ENCODE results near the gene PIGL. TPM values are rescaled to one million over a fixed set of nuclear protein-coding genes. Genes with fewer than 3 reads are reported as not detected.

Gene PIGL
- total RNA-seq, 2 donors from 2014 or later: 24.7 to 25.4 TPM

DNA sequence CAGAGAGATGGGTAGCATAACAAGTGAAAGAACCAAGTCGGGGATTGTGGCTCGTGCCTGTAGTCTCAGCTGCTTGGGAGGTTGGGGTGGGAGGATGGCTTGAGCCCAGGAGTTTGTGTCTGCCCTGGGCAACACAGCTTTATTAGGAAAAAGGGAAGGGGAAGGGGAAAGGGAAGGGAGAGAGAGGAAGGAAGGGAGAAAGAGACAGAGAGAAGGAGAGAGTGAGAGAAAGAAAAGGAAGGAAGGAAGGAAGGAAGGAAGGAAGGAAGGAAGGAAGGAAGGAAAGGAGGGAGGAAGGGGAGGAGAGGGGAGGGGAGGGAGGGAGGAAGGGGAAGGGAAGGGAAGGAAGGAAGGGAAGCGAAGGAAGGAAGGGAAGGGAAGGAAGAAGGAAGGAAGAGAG lies 103.0 kb downstream of the PIGL start:
- DNase-seq: no peak
- no peak for TF ChIP-seq CTCF (IDR thresholded peaks at IDR 0.05)
- Histone ChIP-seq H3K4me3 (no peak overlapping the region), H3K36me3 (no peaks in the 10 kb centered on the region), H3K27ac (no peak overlapping the region), H3K27me3 (no peaks in the 10 kb centered on the region), H3K4me1 (no peaks in the 10 kb centered on the region), H3K9ac (ENCODE audit: low read depth in 2 of 2, low read length in 2 of 2) (no peak overlapping the region), H3K9me3 (no peaks in the 10 kb centered on the region)
- intact Hi-C loops (cut with DNase I): no loop called here

DNA sequence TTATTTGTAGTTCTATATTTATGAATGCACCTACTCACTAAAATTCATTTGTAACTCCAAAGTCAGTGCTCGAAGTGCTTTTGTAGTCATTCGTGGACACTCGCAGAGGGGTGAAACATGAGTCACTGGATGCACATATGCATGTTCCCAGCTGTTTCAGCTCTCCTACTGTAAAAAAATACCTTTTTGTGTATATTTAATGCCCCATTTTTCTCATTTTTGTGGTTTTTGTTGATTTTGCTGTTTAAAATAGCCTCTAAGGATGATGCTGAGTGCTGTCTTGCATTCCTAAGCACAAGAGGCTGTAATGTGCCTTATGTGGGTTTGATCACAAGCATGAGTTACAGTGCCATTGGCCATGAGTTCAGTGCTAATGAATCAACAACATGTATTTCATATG lies 105.6 kb downstream of the PIGL start:
- Histone ChIP-seq H3K9ac (ENCODE audit: low read depth in 2 of 2, low read length in 2 of 2) (no peak overlapping the region), H3K27ac (no peak overlapping the region), H3K36me3 (no peaks in the 10 kb centered on the region), H3K9me3 (no peaks in the 10 kb centered on the region), H3K4me3 (no peak overlapping the region), H3K4me1 (no peaks in the 10 kb centered on the region), H3K27me3 (no peaks in the 10 kb centered on the region)
- intact Hi-C loops (cut with DNase I): no loop called here
- DNase-seq: no peak
- no peak for TF ChIP-seq CTCF (IDR thresholded peaks at IDR 0.05)

DNA sequence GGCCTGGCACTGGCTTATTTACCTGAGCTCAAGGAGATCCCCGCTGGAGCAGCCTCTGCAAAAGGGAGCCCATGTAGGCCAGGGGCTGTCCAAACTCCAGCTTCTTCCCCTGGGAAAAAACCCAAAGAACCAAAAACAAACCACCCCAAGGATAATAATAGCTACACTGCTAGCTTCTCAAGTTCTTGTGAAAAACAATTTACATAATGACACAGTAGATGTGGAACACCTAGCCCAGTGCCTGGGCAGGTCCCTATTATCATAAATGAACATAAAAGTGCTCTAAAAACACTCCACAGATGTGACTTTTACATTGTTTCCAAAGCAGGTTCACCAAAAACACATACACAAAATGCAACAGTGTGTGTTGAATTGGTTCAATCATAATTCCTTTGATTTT lies 109.0 kb downstream of the PIGL start:
- no peak overlapping the region for H3K9ac ChIP-seq (ENCODE audit: low read depth in 2 of 2, low read length in 2 of 2)
- no peaks in the 10 kb centered on the region for H3K9me3 ChIP-seq
- intact Hi-C loops (cut with DNase I): no loop called here
- H3K36me3 ChIP-seq: no peaks in the 10 kb centered on the region
- no peak overlapping the region for H3K4me3 ChIP-seq
- no peak for DNase-seq
- no peak for TF ChIP-seq CTCF (IDR thresholded peaks at IDR 0.05)
- H3K27me3 ChIP-seq: no peaks in the 10 kb centered on the region
- no peak overlapping the region for H3K27ac ChIP-seq
- no peaks in the 10 kb centered on the region for H3K4me1 ChIP-seq

DNA sequence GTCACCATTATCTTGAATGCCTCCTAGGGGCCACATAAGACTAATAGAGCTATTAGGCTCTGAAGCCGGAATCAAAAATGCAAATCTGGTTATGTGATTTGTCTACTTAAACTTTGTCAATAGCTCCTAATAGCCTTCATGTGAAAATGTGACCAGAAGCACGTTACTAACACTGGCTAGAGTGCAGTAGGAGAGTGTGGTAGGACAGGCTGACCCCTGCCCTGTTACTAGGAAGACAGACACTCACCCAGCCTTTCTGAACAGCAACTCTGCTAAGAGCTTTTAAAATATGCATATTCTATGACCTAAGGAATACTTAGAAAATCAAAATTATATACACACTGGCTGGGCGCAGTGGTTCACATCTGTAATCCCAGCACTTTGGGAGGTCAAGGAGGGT lies 110.0 kb downstream of the PIGL start:
- H3K4me1 ChIP-seq: no peaks in the 10 kb centered on the region
- no peaks in the 10 kb centered on the region for H3K36me3 ChIP-seq
- H3K4me3 ChIP-seq: no peak overlapping the region
- intact Hi-C loops (cut with DNase I): no loop called here
- TF ChIP-seq CTCF (IDR thresholded peaks at IDR 0.05): no peak
- no peaks in the 10 kb centered on the region for H3K9me3 ChIP-seq
- H3K27me3 ChIP-seq: no peaks in the 10 kb centered on the region
- DNase-seq: no peak
- H3K9ac ChIP-seq (ENCODE audit: low read depth in 2 of 2, low read length in 2 of 2): no peak overlapping the region
- no peak overlapping the region for H3K27ac ChIP-seq

DNA sequence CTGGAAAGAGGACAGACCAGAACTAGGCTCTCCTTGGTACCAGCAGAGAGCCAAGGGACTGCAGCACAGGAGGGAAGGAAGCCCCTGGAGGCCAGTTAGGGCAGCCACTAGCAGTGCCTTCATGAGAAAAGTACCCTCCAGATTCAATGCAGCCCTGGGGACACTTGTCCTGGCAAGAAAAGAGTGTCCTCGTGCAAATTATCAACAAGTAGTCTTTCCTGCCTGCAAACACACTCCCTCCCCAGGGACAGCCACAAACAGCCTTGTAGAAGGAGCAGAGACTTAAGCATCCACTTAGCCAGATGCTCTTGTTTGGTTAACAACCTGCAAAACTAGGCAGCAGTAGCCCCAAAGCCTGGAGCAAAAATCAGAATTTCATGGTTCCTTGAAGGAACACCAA lies 112.0 kb downstream of the PIGL start:
- Histone ChIP-seq H3K9me3 (no peaks in the 10 kb centered on the region), H3K27me3 (no peaks in the 10 kb centered on the region), H3K4me1 (no peaks in the 10 kb centered on the region), H3K4me3 (no peak overlapping the region), H3K9ac (ENCODE audit: low read depth in 2 of 2, low read length in 2 of 2) (peak overlapping the region in 1 of 2 donors; percentile 65), H3K27ac (peak overlapping the region; percentile 59), H3K36me3 (no peaks in the 10 kb centered on the region)
- peak; percentile 28 for DNase-seq
- no peak for TF ChIP-seq CTCF (IDR thresholded peaks at IDR 0.05)
- intact Hi-C loops (cut with DNase I): no loop called here

All from colonic mucosa (tissue), 4 donors.